Measurements from ENCODE around the gene PRPSAP1.

- TF ChIP-seq POLR2AphosphoS5 (IDR thresholded peaks at IDR 0.05; ENCODE audit: low read depth, low read length) (no peak), TAF1 (IDR thresholded peaks at IDR 0.05; ENCODE audit: borderline replicate concordance, insufficient read depth, low read length) (no peak), REST (IDR thresholded peaks at IDR 0.05; ENCODE audit: insufficient read depth in 1 of 2, low read depth in 2 of 2, low read length in 2 of 2) (no peak), SIN3A (IDR thresholded peaks at IDR 0.05; ENCODE audit: borderline replicate concordance, insufficient read depth, low read length) (no peak)
Observed at GRCh38 chr17:76309461-76309860, 44.3 kb downstream of the PRPSAP1 start.
